GM21360 (cell line): Measurements from ENCODE around the gene TEKT4.
"Not testable (repeated sequence)": the region's sequence is repeated elsewhere in the genome, so short reads cannot be mapped to it uniquely, and the experiment has no call there.

Experiments used
- ATAC-seq: cut with Tn5 transposase; IDR thresholded peaks from one replicate; pipeline ENCODE4 v1.9.1; 2021; ENCODE audit warnings: mild to moderate bottlenecking, moderate library complexity; ENCODE audit not compliant: unreplicated experiment

Gene TEKT4

DNA sequence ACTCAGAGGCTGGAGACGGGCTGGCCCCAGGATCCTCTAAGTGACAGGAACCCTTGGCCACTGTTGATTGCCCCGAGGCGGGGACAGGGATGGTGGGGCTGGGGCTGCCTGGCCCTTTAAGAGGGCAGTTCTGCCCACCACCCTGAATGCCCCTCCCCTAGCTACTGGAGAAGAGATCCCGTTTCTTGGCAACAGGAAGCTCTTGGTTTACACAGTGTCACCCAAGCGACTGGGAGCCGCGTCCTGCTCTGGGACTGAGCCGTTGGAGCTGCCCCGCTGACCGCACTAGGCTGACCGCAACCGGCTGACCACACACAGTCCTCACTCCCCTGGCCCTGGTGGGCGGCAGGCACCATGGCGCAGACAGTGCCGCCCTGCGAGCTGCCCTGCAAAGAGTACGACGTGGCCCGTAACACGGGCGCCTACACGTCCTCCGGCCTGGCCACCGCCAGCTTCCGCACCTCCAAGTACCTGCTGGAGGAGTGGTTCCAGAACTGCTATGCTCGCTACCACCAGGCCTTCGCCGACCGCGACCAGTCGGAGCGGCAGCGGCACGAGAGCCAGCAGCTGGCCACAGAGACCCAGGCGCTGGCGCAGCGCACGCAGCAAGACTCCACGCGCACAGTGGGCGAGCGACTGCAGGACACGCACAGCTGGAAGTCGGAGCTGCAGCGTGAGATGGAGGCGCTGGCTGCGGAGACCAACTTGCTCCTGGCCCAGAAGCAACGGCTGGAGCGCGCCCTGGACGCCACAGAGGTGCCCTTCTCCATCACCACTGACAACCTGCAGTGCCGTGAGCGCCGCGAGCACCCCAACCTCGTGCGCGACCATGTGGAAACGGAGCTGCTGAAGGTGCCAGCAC, at the start of gene TEKT4:
TEKT4 (plus strand) TSS at position 205 of the 862 bp plus-strand sequence; CDS start at position 355, 150 bp downstream.
- ATAC-seq, result no peak

DNA sequence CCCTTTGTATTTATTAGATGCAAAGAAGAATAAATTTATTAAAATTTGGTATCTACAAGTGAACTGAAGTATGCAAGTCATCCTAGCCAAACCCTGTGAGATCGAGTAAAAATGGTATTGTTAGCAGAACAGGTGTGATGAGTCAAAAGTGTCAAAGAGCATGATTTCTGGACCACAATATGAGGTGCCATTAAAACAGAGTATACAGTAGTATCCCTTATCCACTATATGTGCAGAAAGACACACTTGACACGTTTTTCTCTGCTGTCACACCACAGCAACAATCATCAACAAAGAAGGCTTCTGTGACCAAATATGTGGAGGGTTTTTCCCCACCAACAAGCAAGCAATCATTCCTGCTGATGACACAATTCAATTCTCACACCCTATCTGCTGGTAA, 32.0 kb upstream of the TEKT4 start:
- ATAC-seq, result not testable (repeated sequence)

- ATAC-seq, result not testable (repeated sequence)
These were observed 14.4 kb upstream of the TEKT4 start for GRCh38 chr2:94856856-94857255.

DNA sequence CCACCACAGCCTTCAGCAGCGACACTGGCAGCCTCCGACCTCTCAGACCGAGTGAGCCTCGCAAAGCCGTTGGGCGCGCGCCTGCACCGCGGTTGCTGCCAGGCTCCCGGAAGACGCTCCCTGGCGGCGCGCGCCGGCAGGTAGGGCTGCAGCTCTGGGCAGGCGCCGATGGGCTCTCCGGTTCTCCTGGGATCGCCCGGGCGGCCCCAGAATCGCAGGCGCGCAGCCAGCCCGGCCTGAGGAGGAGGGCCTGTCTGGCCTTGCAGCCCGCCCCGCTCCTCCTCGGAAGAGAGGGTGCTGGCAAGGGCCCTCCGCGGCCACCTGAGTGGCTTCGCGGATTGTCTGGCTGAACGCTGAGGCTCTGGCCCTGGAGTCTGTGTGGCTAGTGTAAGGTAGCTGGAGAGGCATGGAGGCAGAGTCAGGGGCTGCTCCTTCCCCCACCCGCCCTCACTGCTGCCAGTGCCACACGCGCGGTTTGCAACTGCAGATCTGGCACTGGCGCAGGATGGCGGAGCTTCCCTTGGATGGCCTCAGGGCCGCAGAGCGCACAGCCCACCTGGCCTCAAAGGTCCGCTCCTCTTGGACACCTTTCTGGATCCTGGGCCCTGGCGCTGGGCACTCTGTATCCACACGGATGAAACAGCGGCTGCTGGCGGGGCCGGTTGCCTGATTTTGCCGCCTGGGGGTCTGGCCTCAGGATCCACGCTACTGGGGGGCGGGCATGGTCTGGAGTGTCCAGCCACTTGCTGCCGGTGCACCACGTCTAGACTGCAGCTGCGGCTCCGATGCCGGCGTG, 13.7 kb upstream of the TEKT4 start:
- ATAC-seq, result not testable (repeated sequence)

DNA sequence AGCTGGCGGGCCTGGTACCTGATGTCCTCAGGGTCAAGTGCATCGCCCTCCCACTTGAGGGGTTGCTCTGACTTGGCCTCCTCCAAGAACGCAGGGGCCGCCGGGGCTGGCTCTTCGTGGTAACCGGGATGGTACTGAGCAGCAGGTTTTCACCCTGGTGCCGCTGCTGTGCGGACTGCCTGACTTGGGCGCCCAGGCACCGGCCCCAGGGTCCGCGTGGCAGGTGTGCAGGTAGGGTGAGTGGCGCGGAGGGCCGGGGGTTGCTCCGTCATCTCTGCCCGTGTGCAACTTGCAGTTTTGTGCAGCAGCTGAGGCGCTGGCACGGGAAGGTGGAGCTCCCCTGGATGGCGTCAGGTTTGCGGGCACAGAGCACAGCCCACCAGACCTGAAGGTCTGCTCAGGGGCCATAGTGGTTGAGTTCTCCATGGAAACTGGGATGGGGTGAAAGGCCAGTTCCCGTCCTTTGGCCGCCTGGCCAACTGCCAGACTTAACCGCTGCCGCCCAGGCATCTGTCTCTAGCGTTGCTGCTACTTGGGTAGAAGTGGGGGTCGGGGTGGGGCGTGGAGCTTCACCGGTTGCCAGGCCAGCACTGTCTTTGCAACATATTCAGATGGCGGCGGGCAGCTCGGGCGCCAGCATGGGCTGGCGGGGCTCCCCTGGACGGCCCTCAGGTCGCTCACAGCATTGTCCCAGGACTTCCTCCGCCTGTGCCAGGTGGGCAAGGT, 12.9 kb upstream of the TEKT4 start:
- not testable (repeated sequence) for ATAC-seq

DNA sequence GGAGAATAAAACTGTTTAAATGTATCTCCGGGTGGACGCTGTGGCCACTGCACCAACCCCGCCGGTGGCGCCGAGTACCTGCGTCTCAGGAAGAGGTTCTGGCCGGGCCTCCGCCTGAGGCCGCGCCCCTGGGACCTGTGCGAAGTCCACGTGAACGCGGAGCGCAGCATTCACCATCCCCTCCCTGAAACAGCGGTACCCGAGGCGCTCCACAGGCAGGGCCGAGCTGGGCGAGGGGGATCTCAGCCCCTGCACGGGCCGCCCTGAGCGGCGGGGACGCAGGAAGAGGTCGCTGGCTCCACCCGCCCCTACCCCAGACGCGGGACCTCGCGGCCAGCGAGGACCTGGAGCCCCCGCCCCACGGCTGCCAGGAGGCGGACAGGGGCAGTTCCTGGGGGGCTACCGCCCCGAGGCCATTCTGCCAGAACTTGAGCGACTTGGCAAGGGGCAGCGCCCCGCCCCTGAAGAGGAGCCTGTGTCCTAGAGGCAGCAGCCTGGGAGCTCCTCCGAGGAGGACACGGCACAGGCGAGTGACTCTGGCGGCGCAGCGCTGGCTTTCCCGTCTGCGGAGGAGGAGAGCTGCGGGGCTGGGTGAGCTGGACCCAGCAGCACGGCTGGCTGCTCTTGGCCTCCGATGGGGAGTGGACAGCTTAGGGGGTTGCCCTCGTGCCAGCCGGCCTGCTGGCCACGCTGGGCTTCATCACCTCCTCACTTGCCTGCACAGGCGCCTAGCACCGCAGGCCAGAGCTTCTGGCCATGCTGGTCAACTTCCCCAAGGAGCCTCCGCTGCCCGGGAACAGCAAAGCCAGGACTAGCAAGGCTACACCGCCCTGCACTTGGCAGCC, 9.7 kb upstream of the TEKT4 start:
- no peak for ATAC-seq

DNA sequence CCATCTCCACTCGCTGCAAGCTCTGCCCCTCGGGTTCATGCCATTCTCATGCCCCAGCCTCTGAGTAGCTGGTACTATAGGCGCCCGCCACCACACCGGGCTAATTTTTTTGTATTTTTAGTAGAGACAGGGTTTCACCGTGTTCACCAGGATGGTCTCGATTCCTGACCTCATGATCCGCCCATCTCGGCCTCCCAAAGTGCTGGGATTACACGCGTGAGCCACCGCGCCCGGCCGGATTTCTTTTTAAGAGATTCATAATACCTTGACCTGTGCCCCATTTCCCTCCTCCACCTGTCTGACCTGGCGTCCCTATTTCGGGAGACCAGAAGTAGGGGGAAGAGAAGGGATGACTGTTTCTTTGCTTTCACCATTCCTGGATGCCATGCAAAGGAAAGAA, 8.3 kb upstream of the TEKT4 start:
- not testable (repeated sequence) for ATAC-seq

GRCh38 chr2:94869131-94869530, 2.1 kb upstream of the TEKT4 start:
- ATAC-seq, result no peak

DNA sequence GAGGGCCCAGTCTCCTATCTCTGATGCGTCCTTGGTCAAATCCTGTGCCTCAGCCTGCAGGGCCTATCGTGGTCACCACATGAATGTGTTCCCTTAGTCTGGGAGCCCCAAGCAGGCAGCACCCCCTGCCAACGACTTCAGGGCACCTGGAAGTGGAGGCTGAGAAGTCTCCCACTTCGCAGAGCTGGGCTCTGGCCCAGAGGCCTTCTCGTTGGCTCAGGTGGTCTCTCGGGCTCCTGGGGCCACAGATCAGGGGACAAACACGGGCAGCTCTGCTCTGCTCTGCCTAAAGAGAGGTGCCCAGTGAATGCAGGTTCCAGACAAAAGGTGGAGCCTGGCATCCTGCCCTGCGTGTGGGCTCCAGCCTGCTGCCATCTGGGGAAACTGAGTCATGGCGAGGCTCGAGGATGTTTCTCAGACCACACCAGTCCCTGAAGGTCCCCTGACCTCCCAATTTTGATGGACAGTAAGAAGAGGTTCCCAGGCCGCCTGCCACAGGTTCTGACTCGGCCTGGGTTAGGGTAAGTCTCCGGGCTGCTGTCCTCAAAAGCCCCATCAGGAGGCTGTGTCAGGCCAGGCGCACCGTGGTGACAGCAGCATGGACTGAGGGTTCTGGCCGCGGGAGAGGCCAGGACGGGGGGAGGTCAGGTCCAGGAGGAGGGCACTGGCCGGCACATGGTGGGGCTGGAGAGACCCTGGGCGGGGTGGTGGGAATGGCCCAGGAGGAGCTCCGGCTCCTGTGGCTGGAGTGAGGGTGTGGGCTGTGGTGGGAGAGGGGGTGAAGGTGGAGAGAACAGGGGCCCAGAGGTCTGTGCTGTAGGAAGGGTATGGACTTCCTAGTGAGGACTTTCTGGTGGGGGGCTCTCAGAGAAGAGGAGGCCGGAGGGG, 1.4 kb upstream of the TEKT4 start:
- no peak for ATAC-seq

GRCh38 chr2:94870440-94871225, 597 bp upstream of the TEKT4 start:
- ATAC-seq, result no peak

DNA sequence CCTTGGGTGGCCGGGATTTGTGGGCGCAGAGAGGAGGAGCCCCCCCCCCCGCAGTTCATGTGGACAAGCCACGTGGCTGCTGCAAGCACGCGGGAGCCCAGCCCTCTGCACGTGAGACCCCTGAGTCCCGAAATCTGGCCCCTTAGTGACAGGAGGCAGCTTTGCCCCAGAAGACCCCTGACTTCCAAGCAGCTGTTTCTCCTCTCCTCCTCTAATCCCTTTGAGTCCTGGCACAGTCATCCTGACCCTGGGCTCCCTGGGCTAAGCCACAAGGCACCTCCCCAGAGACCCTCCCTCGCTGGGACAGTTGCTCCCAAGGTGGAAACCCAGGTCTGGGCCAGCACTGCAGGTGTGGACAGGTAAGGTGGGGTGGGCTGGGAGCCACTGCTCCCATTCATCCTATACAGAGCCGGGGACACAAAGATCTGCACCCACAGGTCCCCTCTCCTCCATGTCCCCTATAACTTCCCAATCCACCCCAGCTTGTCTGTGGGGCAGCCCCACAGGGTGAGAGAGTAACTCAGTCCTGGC, 923 bp downstream of the TEKT4 start:
- ATAC-seq, result no peak

DNA sequence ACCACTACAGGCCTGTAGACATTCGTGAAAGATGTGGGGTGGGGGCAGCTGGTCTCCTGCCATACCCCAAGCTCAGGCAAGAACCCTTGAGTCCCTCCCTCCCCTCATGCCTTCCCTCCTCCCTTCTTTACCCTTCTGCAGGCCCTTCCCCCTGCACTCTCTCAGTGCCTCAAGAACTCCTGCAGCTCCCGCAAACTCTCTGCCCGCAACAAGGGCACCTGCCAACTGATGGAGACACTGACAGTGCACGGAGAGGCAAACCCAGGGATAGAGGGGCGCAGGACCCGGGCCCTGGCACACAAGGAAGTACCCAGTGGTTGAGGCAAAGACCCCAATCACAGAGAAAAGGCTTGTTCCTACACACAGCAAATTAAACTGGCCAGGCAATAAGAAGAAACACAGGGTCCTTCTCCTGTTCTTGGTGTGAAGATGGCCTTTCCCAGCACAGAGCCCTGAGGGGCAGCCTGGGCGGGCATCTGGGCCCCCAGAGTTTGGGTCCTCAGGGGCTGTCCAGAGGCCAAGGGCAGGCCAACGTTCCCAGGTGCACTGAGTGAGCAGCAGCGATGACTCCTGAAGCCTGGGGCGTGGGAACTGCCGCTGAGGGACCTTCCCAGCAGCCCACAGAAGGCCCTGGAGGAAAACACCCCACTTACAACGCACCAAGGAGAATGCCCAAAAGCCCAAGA, 1.6 kb downstream of the TEKT4 start:
- no peak for ATAC-seq

DNA sequence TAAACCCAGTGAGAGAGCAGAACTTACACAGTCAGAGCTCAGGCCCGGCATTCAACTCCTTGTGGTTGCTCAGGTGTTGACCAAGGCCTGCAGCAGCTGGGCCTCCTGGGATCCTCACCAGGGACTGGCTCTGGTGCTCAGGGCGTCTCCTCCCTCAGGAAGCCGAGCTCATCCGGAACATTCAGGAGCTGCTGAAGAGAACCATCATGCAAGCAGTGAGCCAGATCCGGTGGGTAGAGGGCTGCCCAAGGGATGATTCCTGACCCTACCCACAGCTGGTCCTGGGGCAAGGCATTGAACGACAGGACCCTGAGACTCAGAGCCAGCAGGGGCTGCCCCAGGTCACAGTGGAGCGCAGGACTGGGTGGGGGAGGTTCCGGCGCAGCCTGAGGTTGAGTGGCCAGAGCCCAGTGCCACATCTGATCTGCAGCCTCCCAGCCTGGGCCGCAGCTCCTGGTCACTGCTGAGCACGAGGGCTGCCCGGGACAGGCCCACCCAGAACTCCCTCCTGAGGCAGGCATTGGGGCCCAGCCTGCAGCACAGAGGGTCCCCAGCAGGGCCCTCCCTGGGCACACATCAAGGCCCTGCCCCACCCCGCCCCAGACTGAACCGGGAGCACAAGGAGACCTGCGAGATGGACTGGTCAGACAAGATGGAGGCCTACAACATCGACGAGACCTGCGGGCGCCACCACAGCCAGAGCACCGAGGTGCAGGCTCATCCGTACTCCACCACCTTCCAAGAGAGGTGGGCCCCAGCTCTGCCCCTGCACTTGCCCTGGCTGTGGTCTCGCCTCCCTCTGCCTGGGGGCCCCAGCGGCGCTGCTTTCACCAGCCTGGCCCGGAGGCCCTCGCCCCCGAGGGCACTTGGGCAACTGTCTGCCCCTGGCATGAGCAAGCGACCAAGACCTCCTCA, 2.4 kb downstream of the TEKT4 start:
- ATAC-seq, result no peak

DNA sequence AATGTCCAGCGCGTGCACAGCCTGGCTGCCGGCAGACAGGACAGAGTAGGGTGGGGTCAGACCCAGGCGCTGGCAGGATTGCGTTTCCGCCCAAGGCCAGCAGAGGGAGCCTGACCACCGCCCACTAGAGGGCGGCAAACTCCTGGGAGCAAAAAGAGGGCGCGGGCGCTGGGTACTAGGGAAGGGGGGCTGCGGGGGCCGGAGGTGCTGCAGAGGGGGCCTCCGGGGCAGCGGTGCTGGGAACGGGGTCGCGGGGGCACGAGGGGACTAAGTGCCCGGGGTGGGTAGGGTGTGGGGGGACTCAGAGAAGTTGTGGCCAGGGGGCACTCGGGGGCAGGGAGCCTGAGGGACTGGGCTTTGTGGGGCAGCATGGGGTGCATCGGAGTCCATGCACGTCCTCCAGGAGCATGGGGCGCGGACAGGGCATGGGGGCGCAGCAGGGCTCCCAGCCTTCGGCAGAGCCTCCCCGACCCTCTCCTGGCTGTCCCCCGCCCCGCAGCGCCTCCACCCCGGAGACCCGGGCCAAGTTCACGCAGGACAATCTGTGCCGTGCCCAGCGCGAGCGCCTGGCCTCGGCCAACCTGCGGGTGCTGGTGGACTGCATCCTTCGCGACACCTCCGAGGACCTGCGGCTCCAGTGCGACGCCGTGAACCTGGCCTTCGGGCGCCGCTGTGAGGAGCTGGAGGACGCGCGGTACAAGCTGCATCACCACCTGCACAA, 3.2 kb downstream of the TEKT4 start:
- ATAC-seq, result peak; percentile 81

GRCh38 chr2:94875064-94875819, 4.0 kb downstream of the TEKT4 start:
- no peak for ATAC-seq
